Measurements from ENCODE around the gene ZNF830.
A peak's percentile ranks its signal among the peaks of the same experiment; 100 is the strongest.
"Not testable (repeated sequence)": the region's sequence is repeated elsewhere in the genome, so short reads cannot be mapped to it uniquely, and the experiment has no call there.

Gene ZNF830, protein sequence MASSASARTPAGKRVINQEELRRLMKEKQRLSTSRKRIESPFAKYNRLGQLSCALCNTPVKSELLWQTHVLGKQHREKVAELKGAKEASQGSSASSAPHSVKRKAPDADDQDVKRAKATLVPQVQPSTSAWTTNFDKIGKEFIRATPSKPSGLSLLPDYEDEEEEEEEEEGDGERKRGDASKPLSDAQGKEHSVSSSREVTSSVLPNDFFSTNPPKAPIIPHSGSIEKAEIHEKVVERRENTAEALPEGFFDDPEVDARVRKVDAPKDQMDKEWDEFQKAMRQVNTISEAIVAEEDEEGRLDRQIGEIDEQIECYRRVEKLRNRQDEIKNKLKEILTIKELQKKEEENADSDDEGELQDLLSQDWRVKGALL

DNA sequence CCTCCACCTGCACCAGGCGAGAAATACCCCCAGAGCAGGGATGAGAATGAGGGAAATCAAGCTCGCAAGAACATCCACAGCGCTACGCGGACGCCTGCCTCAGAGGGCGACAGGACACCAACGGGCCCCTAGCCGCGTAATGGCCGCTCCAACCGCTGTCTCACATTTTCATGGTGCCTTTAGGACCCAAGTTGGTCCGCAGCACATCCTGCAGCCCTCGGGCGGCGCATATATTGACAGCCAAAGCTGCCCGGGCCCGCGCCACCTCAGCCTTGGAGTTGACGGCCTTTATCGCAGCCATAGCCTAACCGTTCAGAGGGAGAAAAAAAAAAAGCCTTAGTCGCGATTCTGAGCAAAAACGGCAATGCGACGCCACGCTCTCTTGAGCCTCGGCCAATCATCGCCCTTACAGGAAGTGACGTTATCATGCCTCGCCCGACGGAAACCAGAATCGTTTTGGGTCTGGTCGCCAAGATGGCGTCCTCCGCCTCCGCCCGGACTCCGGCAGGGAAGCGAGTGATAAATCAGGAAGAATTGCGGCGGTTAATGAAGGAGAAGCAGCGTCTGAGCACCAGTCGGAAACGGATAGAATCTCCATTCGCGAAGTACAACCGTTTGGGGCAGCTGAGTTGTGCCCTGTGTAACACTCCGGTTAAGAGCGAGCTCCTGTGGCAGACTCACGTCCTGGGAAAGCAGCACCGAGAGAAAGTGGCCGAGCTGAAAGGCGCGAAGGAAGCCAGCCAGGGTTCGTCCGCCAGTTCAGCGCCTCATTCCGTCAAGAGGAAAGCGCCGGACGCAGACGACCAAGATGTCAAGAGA, at the start of gene ZNF830, which contains the start of gene CCT6B:
TSS of gene ZNF830 (plus strand) at position 448 of the 819 bp plus-strand sequence. CDS start at position 475, 27 bp downstream.
TSS of gene CCT6B (minus strand) at position 368 of the 819 bp plus-strand sequence. CDS start at position 301, 67 bp downstream.
- DNase-seq = peak; percentile 81 to 93 (median 88)

DNA sequence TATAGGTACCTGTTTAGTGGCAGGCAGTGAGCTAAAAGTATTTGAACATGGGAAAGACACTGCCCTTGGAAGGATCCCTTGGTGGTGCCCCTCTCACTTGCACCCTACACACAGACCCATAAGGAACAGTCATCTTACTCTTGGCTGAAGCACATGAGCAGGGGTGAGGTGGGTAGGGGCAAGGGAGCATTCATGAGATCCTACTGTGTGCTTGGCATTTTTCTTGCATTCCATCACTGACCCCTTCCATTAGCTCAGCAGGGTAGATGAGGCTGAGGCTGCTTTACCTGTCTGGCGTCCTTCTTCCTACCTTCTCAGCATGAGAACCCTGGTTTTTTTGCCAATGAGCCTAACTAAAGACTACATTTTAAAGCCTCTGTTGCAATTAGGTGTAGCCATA, 48.3 kb upstream of the ZNF830 start:
- no peak for DNase-seq

DNA sequence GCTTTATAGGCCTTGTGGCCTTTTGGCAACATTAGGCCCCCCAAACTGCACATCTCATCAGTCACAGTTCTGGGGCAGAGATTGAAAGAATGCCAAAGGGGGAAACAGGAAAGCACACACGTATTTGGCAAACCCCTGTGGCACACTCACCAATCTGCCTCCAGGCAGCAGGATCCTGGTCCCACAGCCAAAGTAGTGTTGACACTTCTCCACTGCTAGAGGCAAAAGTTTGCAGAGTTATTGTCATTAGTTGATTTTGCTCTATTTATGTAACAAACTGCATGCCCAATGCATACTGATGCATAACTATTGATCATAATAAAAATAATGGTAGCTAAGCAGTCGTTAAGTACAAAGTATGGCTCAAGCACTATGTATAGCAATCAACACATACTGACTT, 45.2 kb upstream of the ZNF830 start:
- DNase-seq = no peak

DNA sequence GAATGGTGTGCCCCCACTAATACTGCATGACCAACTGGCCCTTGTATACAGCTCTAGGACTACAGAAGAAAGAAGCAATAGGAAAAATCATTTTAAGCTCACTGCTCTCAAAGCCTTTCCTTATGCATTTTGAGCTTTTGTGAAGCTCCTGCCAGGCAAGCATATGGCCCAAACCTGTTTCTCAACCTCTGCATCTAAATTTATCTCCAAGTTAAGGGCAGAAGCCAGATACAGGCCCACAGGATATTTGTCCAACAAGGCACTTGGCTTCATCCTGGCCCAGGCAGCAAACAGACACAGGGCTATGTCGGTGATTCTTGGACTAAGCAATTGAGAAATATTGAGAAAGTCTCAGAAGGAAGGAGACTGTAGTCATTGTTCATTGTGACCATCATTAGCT, 44.0 kb upstream of the ZNF830 start:
- no peak for DNase-seq

DNA sequence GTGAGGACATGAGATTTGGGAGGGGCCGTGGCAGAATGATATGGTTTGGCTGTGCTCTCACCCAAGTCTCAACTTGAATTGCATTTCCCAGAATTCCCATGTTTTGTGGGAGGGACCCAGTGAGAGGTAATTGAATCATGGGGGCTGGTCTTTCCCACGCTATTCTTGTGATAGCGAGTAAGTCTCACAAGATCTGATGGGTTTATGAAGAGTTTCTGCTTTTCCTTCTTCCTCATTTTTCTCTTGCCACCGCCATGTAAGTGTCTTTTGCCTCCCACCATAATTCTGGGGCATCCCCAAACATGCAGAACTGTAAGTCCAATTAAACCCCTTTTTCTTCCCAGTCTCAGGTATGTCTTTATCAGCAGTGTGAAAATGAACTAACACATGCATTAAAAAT, 40.7 kb upstream of the ZNF830 start:
- DNase-seq = no peak

DNA sequence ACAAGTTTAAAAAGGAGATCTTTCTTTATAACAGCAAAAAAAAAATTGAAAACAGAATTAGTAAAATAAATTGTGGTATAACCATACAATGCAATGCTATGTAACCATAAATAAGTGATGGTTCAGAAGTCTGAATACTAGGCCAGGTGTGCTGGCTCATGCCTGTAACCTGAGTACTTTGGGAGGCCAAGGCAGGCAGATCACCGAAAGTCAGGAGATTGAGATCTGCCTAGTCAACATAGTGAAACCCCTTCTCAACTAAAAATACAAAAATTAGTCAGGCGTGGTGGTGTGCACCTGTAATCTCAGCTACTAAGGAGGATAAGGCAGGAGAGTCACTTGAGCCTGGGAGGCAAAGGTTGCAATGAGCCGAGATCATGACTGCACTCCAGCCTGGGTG, 34.7 kb upstream of the ZNF830 start:
- DNase-seq = no peak

DNA sequence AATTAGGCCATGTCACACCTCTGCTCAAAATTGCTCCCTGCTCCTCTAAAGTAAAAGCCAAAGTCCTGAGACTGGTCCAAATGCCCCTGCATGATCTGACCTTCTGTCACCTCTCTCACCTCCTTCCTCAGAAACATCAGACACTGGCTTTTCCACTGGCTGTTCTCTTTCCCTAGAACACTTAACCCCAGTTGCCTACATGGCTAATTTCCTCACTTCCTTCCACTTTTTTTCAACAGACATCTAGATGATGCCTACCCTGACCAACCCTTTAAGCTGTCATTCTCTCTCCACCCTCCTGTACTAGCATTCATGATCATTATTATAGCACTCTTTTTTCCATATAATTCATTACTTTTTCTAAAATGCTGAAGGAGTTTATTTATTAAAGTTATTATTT, 31.1 kb upstream of the ZNF830 start:
- no peak for DNase-seq

DNA sequence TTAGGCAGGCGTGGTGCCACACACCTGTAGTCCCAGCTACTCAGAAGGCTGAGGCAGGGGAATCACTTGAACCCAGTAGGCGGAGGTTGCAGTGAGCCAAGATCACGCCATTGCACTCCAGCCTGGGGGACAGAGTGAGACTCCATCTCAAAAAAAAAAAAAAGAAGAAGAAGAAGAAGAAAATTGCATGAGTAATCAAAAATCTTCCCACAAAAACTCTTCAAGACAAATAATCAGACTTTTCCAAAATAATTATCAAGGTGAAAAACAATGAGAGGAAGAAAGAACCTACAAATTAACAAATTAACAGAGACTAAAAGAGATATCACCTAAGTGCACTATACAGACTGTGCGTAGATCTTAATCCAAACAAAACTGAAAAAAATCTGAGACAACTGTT, 10.6 kb upstream of the ZNF830 start:
- DNase-seq = not testable (repeated sequence)

DNA sequence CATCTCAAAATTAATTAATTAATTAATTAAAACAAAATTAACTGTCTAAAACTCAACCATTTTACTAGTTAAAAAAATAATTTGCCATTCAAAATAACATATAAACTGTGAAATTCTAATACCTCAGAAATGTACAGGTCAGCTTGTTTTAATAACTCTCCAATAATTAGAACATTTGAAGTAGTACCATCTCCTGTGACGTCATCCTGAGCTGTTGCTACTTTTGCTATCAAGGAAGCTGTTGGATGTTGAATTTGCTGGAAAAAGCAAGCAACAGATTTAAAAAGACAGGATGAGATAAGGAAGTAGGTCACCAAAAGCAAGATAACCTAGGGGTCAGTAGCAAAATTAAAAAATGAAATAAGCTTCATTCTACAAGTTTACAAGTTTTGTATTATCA, 2.9 kb upstream of the ZNF830 start:
- DNase-seq = no peak

DNA sequence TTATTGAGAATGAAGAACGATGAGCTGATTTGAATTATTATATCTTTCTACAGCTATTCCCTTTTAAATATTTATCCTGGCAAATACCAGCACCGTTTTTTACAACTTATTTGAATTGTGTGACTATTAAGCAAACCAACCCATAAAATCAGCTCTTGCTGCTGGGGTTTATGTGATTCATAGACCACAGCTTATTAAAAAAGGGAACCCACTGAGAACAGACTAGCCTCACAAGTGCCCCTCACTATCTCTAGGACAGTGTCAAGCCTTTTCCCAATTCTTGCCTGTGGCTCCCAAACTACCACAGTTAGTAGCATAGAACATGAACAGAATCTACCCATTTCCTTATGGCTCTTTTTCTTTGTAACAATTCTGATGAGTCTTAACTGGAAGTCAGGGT, 12.8 kb downstream of the ZNF830 start:
- DNase-seq = no peak

DNA sequence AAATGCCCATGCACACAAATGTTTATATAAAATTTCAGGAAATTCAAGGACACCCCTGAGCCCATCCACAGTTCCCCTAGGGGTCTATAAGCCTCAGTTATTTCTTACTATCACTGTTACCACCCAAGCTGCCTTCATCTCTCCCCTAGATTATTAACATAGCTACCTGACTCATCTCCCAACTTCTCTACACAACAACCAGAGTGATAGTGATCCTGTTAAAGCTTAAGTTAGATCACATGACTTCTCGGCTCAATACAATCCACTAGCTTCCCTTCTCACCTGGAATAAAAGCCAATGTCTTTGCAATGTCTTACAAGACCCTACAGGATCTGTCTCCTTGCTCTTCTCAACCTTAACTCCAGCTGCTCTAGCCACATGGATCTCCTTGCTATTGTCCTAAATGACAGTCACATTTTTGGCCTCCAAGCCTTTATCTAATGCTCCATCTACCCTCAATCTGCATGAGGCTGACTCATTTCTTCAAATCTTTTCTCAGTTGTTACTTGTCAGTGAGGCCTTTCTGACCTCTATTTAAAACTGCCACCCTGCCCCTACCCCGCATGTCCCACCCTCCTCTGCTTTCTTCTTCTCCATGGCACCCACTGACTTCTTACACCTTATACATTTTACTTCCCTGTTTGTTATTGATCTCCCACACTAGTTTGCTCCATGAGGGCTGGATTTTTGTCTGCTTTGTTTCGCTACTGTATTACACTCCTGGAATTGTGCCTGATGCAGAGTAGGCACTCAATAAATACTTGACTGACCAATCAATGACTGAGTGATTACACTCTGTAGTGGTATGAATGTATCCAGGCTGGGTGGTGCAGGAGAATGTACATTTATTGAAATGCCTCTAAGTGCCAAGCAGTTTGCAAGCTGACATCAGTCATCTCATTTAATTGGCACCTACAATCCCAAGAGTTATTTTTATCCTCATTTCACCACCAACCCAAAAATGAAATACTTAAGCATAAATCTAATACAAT, 13.8 kb downstream of the ZNF830 start:
- no peak for DNase-seq

DNA sequence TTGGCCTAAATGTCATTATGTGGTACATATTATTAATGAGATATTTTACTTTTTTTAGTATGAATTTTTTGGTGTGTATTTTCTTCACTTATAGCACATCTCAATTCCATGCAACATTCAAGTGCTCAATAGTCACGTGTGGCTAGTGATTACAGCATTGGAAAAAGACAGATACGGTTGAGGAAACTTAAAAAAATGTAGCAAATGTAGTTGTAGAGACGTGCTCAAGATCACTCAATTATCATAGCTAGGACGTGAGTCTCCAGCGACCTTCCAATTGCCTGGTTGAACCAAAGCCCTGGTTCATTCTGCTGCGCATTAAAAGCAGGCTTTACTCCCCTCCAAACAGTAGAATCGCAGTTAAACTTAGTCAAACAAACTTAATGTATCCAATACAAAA, 17.8 kb downstream of the ZNF830 start:
- no peak for DNase-seq

DNA sequence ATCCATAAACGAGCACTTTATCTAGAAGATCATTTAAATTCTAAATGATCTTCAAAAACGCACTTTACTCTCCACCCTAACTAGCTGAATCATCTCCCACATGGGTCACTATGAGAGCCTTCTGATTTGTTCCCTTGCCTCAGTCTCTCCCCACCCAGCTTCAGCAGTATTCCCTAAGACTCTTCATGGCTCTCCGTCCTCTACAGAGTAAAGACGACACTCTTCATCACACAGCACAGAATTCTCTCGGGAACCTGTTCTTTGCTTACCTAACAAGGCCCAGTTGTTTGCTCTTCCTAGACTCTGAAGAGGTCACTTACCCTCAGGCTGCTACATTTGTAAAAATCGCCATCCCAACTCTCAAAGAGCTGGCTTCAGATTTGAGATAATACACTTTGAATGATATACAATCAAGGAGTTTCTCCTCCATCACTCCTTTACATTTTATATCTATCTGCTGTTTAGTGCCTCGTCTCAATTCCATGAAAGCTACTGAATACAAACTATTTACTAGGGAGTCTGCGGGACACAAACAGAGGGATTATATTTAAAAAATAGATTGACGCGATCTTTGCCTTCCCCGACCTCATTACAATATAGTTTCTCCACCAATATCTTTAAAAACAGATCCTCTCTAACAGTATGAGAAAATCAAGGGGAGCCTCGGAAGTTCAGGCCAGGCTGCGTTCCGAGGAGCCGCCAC, 18.5 kb downstream of the ZNF830 start:
- DNase-seq = no peak

DNA sequence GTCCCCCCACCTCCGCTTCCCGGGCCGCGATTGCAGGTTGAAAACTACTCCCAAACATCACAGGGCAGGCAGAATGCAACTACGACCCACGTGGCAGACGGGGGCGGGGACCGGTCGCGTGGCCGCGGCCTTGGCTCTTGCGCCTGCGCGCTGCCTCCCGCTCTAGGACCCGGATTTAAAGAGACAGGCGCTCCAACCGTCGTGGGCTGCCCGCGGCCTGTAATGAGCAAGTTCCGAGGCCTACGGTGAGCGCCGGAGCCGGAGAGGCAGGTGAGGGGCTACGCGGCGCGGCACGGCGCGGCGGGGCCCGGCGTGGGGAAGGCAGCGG, 19.0 kb downstream of the ZNF830 start, which contains the start of gene LIG3:
TSS of gene LIG3 (plus strand) at position 160 of the 328 bp plus-strand sequence. CDS start 2,494 bp downstream, outside the sequence.
- peak; percentile 89 to 97 (median 90) for DNase-seq

DNA sequence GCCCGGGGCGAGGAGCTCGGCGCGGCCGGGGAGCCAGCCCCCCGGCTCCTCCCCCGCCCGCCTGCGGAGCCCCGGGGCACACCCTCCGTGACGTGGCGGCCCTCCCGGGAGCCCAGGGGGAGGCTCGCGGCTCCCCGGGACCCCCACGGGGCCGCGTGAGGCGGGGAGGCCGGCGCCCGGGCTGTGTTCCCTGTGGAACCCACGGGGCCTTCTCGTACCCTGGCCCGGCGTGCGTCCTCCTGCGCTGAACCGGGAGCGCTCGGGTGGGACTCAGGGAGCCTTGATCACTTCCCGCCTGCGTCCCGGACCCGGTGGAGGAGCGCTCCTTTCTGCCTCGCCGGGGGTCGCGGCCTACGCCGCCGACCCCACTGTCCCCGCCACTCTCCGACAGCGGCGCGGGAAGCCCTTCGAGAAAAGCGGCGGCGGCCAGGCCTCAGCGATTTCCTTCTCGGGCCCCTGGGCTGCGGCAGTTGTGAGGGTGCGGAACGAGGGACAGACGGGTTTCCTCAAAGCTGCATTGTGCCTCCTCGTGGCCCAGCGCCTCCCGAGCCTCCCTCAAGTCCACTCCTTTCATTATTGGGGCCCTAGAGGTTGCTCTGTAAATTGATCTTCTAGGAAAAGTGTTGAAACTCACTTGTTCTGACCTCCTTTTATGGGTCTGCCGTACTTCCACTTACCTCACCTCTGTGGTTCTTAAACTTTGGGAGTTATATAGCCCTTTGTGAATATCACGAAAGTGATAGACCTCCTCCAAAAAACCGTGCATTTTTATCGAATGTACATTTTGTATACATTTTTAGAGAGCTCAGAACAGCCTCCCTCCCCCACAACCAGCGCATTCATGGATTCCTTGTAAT, 19.6 kb downstream of the ZNF830 start:
- DNase-seq = peak in 5 of 6 experiments; percentile 61 to 97 (median 79)

DNA sequence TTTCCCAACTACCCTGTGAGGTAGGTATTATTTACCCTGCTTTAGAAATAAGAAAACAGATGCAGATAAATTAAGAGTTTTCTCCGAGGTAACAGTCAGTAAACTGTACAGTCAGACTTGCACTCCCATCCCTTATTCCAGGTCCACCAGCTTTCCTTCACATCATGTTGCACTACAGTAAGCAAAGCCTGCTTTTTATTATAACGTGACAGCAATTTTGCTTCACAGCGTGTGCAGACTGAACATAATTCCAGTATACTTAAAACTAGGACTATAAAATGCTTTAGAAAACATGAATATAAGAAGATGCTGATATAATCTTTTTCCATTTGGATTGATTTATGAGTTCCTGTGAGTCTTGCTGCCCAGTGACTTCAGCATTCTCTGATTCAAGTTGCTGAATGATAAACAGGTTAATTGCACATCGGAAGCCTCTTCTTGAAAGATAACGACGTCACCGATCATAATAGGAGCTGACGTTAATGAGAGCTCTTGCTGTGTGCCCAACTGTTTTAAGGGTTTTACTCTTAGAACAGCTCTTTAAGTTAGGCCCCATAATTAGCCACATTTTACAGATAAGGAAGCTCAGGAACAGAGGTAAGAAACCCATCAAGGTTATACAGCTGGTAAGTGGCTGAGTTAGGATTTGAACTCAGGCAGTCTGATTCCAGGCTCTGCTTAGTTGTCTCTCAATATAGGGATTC, 20.4 kb downstream of the ZNF830 start:
- no peak for DNase-seq

DNA sequence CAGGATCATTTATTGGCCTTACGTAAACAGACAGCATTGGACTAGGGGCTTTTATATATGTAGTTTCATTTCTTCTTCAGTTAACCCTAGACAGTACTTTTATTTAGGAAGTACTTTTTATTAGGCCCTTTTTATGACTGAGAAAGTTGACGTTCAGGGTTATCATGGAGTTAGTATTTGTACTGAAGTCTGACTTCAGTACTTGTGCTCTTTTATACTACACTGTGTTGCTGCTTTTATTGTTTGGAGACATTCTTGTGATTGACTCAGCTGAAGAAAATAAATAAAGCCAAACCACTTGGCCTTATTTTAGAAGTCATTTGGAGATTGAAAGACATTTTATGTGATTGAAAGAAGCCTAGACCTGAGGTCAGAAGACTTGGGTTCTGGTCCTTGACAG, 25.9 kb downstream of the ZNF830 start:
- DNase-seq = no peak

DNA sequence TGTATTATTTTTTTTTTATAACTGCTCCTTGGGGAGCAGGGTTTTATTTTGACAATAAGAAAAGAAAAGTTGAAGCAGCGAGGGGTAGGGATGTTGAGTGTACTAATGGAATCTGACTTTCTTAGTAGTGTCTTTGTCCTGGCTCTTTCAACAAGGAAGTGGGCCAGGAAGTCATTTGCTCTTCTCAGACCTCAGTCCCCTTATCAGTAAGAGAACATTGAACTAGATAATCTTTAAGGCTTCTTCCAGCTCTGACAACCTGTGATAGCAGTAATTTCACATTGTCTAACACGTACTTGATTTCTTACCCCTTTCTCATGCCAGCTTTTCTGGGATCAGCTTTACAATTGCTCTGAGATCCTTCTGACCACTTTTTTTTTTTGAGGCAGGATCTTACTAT, 27.3 kb downstream of the ZNF830 start:
- DNase-seq = no peak

DNA sequence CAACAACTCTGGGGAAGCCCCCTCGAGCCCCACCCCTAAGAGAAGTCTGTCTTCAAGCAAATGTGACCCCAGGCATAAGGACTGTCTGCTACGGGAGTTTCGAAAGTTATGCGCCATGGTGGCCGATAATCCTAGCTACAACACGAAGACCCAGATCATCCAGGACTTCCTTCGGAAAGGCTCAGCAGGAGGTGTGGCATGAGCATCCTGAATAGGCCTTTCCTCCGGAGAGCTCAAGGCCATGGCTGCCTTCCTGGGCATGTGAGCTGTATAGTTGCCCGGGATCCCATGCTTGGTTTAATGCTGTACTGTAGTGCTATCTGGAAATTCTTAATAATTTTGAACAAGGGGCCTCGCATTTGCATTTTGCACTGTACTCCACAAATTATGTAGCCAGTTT, 28.1 kb downstream of the ZNF830 start:
- DNase-seq = no peak

DNA sequence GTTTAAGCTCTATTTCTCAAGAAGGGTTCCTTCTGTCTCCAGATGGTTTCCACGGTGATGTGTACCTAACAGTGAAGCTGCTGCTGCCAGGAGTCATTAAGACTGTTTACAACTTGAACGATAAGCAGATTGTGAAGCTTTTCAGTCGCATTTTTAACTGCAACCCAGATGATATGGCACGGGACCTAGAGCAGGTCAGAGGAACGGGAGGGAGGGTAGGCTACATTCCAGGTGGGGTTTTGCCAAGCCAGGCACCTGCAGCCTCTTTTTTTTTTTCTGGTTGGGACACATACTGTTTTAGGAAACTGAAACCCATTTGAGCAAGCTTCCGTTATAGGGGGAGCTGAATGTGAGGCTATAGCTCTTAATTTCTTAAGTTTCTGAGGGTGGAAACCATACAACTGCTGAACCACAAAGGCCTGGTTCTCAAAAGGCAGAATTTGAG, 29.6 kb downstream of the ZNF830 start:
- no peak for DNase-seq
